Body of pancreas (tissue), 4 donors: Measurements from ENCODE around the gene CNIH1. TPM values are rescaled to one million over a fixed set of nuclear protein-coding genes. Genes with fewer than 3 reads are reported as not detected.

ENCODE experiments used
- ATAC-seq: fragments of 150-250 bp; one replicate; pipeline ENCODE4 v1.9.1; 2016
- DNase-seq, 4 donors: peaks; one replicate each; pipeline ENCODE4 v3.0.0-alpha.2; 2019
- H3K27ac ChIP-seq, 4 donors: fragments of 200-600 bp; sonication (generic); 1 replicate in 3 of 4; 2 replicates in 1 of 4; pipeline versions ENCODE4 v1.5.1 to v1.6.1; 2016 to 2019; ENCODE audit warnings: mild to moderate bottlenecking in 1 of 4, mixed read lengths in 1 of 4, moderate library complexity in 1 of 4
- H3K27me3 ChIP-seq, 2 donors: fragments of 200-600 bp; sonication (generic); one replicate each; pipeline ENCODE4 v1.6.0; 2016; ENCODE audit warnings: mild to moderate bottlenecking in 1 of 2
- H3K36me3 ChIP-seq, 2 donors: fragments of 200-600 bp; sonication (generic); replicated peaks in 1 of 2; 2 replicates each; pipeline ENCODE4 v1.5.1; 2016; ENCODE audit warnings: low read depth in 2 of 2; ENCODE audit not compliant: insufficient read depth in 1 of 2
- H3K4me1 ChIP-seq: fragments of 200-600 bp; sonication (generic); one replicate; pipeline ENCODE4 v1.6.0; 2016
- H3K4me3 ChIP-seq, 2 donors: fragments of 200-600 bp; sonication (generic); 1 replicate in 1 of 2; 2 replicates in 1 of 2; pipeline ENCODE4 v1.5.1; 2016 to 2019
- H3K9me3 ChIP-seq, 3 donors: fragments of 200-600 bp; sonication (generic); 1 replicate in 2 of 3; 2 replicates in 1 of 3; pipeline ENCODE4 v1.5.1; 2016
- POLR2A ChIP-seq, 3 donors: fragments of 450-650 bp; IDR thresholded peaks; one replicate each; pipeline ENCODE4 v1.6.1; 2016; ENCODE audit warnings: antibody characterized with exemption in 3 of 3, mild to moderate bottlenecking in 2 of 3
- WGBS, 2 donors: methylation state at CpG; one replicate each; pipeline ENCODE4 v1.1.5; 2017; 5-methylcytosine and 5-hydroxymethylcytosine counted together
- intact Hi-C: fragments of 100-400 bp; cut with DNase I; formaldehyde crosslinking; loops from one replicate; pipeline ENCODE4 v1.15.1; 2023
- total RNA-seq, 2 donors: library from RNA; depleted of rRNA; stranded (reverse); fragments of >200 nt; gene quantifications; one replicate each; pipeline ENCODE4 v1.1.0, GENCODE V29; 2016
- TF ChIP-seq, protein P1 (sequence below), 7 experiments: fragments of 450-650 bp in 4 of 7; fragments of 200-600 bp in 3 of 7; sonication (generic) in 3 of 7; IDR thresholded peaks; one replicate each; pipeline ENCODE4 v1.5.1; 2016 to 2019; ENCODE audit warnings: antibody characterized with exemption in 7 of 7

Gene CNIH1
- total RNA-seq, 2 donors from 2014 or later: 15.2 to 18.2 TPM

DNA sequence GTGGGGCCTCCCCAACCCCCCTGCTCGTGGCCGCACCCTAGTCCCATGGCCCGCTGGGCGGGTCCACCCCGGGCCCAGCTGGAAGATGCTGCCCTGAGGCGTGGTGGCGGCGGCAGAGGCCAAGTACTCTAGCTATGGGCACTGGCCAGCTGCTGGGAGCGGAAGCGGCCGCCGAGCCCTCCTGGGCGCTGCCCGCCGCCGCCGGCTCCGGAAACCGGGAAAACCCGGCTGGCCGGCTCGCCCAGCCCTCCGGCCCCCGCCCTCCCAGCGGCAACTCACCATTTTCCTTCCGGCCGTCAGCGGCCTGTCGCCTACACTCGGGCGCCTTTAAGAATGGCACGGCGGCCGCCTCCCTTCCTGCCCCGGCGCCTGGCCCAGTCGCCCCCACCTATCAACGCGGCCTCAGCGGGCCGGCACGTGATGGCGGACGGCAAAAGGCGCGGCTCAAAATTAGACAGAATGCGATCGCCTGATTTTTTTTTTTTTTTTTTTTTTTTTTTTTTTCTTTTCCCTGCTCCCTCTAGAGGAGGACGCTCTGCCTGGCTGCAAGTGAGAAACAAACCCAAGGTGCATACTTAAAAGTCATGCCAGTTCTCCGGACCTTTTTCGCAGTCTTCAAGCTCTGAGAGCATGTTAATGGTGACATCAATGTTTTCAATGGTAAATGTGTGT is 47.6 kb upstream of the CNIH1 start, which contains the start of gene GMFB:
TSS of gene GMFB (minus strand) at position 335 of the 672 bp plus-strand sequence. CDS start at position 282, 53 bp downstream.
- DNase-seq (peak; percentile 93 to 94 (median 94)), ATAC-seq (peak; percentile 98)
- H3K4me3 ChIP-seq: peak within 1 kb of the TSS; percentile 96 to 100
- peak within 1 kb of the TSS; percentile 88 to 95 (median 94) for H3K27ac ChIP-seq
- peaks cover 26% of the 10 kb centered on the region for H3K4me1 ChIP-seq
- 0% methylated on average over 21 to 45 of the region's 51 CpGs for WGBS, 2 donors
- H3K36me3 ChIP-seq: no peaks in the 10 kb centered on the region
- TF ChIP-seq POLR2A (IDR thresholded peaks at IDR 0.05): peak; percentile 86 to 89 (median 87)
- TF ChIP-seq, protein P1, sequence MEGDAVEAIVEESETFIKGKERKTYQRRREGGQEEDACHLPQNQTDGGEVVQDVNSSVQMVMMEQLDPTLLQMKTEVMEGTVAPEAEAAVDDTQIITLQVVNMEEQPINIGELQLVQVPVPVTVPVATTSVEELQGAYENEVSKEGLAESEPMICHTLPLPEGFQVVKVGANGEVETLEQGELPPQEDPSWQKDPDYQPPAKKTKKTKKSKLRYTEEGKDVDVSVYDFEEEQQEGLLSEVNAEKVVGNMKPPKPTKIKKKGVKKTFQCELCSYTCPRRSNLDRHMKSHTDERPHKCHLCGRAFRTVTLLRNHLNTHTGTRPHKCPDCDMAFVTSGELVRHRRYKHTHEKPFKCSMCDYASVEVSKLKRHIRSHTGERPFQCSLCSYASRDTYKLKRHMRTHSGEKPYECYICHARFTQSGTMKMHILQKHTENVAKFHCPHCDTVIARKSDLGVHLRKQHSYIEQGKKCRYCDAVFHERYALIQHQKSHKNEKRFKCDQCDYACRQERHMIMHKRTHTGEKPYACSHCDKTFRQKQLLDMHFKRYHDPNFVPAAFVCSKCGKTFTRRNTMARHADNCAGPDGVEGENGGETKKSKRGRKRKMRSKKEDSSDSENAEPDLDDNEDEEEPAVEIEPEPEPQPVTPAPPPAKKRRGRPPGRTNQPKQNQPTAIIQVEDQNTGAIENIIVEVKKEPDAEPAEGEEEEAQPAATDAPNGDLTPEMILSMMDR (IDR thresholded peaks at IDR 0.05): peak in 6 of 7 experiments; percentile 12 to 78 (median 36)
- H3K9me3 ChIP-seq: no peaks in the 10 kb centered on the region
- intact Hi-C loops: no loop called here
- no peaks in the 10 kb centered on the region for H3K27me3 ChIP-seq

DNA sequence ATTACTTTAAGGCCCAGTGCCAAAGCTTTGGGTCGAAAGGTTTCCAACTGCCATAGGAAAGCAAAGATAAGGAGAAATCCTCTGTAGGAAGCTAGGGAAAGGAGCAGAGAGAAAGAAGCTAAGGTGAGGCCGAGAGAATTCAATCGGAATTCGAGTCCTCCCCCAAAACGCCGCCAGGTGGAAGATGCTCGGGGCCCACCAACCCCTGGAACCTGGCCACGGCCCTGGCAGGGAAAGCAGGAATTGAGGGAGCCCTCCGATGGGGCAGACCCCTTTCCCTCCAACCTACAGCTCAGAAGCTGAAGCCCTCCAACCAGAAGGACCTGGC is 47.1 kb upstream of the CNIH1 start:
- Histone ChIP-seq H3K36me3 (no peaks in the 10 kb centered on the region), H3K4me3 (peak overlapping the region; percentile 96 to 100), H3K27me3 (no peaks in the 10 kb centered on the region), H3K4me1 (peaks cover 26% of the 10 kb centered on the region), H3K27ac (peak overlapping the region; percentile 88 to 95 (median 94)), H3K9me3 (no peaks in the 10 kb centered on the region)
- WGBS, 2 donors: 0% methylated on average over 9 of the region's 9 CpGs
- intact Hi-C loops: no loop called here
- TF ChIP-seq, protein P1 (IDR thresholded peaks at IDR 0.05): peak in 2 of 7 experiments; percentile 23 to 24
- TF ChIP-seq POLR2A (IDR thresholded peaks at IDR 0.05): no peak
- ATAC-seq (no peak), DNase-seq (no peak)

DNA sequence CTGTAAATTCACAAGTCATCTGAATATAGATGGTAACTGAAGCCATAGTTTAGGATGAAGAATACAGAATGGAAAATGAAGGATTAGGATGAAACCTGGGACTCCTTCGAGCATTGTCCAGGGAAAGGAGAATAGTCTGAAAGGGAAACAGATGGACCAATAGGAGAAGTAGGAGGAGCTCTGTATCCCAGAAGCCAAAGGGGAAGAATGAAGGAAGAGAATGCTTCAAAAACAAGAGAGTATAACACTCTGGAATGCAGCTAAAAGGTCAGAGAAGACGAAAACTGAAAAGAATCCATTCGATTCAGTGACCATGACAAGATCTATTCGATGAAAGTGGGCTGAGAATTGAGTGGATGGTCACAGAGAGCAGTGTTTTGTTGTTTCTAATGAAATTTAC is 46.6 kb upstream of the CNIH1 start:
- ATAC-seq (no peak), DNase-seq (no peak)
- 37 to 38% methylated on average over 4 of the region's 4 CpGs for WGBS, 2 donors
- H3K27ac ChIP-seq: peak overlapping the region in 3 of 4 donors; percentile 93 to 95 (median 94)
- intact Hi-C loops: no loop called here
- no peaks in the 10 kb centered on the region for H3K27me3 ChIP-seq
- no peak overlapping the region for H3K4me3 ChIP-seq
- no peaks in the 10 kb centered on the region for H3K36me3 ChIP-seq
- peaks cover 26% of the 10 kb centered on the region for H3K4me1 ChIP-seq
- no peaks in the 10 kb centered on the region for H3K9me3 ChIP-seq
- TF ChIP-seq, protein P1 (IDR thresholded peaks at IDR 0.05): no peak
- TF ChIP-seq POLR2A (IDR thresholded peaks at IDR 0.05): no peak

DNA sequence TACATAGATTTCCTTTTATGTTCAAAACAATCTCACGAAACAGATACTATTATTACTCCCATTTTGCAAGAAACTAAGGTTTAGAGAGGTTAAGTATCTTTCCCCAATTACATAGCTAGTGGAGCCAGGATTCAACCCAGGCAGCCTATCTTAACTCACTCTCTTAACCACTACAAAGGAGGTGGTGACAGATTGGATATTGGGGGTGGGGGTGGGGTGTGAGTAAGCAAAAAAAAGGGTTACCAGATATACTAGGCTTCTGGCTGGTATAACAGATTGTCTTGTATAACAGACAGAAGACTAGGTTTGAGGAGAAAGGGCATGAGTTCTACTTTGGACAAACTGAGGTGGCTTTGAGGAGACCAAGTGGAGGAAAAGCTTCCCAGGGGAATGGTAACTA is 45.5 kb upstream of the CNIH1 start:
- ATAC-seq (no peak), DNase-seq (no peak)
- Histone ChIP-seq H3K4me1 (peaks cover 26% of the 10 kb centered on the region), H3K27me3 (no peaks in the 10 kb centered on the region), H3K4me3 (no peak overlapping the region), H3K36me3 (no peaks in the 10 kb centered on the region), H3K27ac (no peak overlapping the region), H3K9me3 (no peaks in the 10 kb centered on the region)
- intact Hi-C loops: no loop called here
- TF ChIP-seq, protein P1 (IDR thresholded peaks at IDR 0.05): no peak
- no peak for TF ChIP-seq POLR2A (IDR thresholded peaks at IDR 0.05)
- 92 to 96% methylated on average over 1 of the region's 1 CpG for WGBS, 2 donors

DNA sequence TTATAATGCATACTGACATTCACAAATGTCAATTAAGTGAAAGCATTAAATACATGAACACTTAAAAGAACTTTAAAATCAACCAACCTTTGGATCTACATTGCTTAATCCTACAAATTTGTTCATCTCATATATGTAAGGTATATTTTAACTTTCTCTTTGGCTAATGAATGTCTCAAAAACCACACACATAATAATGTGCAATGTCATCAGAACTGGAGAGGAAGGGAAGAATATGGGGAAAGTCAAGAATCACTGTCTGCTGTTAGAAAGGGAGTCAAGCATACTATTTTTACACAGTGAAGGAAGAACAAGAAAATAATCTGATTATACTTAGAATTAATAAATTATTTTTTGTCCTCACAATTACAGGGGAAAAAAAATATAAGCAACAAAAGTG is 42.7 kb upstream of the CNIH1 start:
- Histone ChIP-seq H3K9me3 (no peaks in the 10 kb centered on the region), H3K36me3 (no peaks in the 10 kb centered on the region), H3K4me3 (no peak overlapping the region), H3K27ac (no peak overlapping the region), H3K4me1 (peaks cover 14% of the 10 kb centered on the region), H3K27me3 (no peaks in the 10 kb centered on the region)
- intact Hi-C loops: no loop called here
- DNase-seq (no peak), ATAC-seq (no peak)
- no peak for TF ChIP-seq POLR2A (IDR thresholded peaks at IDR 0.05)
- TF ChIP-seq, protein P1 (IDR thresholded peaks at IDR 0.05): no peak
